Inflammatory macrophage (primary cell): ENCODE data around the gene RAPGEF5.

Experiments
- DNase-seq, 2 donors: peaks; one replicate each; pipeline ENCODE4 v3.0.0-alpha.2; 2020 to 2022

The RAPGEF5 gene

GRCh38 chr7:22346383-22347107 lies 10.4 kb downstream of the RAPGEF5 start:
- DNase-seq: no peak

GRCh38 chr7:22344655-22345054 lies 12.3 kb downstream of the RAPGEF5 start:
- DNase-seq: no peak

GRCh38 chr7:22343612-22344011 lies 13.3 kb downstream of the RAPGEF5 start:
- DNase-seq: no peak

GRCh38 chr7:22343071-22343470 lies 13.9 kb downstream of the RAPGEF5 start:
- no peak for DNase-seq

GRCh38 chr7:22339725-22340390 lies 17.1 kb downstream of the RAPGEF5 start:
- no peak for DNase-seq

GRCh38 chr7:22338877-22339276 lies 18.1 kb downstream of the RAPGEF5 start:
- DNase-seq: no peak

GRCh38 chr7:22338411-22338810 lies 18.5 kb downstream of the RAPGEF5 start:
- no peak for DNase-seq

- no peak for DNase-seq
These were observed 23.2 kb downstream of the RAPGEF5 start for GRCh38 chr7:22333680-22334141.

GRCh38 chr7:22332461-22332870 lies 24.5 kb downstream of the RAPGEF5 start:
- no peak for DNase-seq

- DNase-seq: no peak
These were observed 25.2 kb downstream of the RAPGEF5 start for GRCh38 chr7:22331704-22332103.

GRCh38 chr7:22330903-22331302 lies 26.1 kb downstream of the RAPGEF5 start:
- DNase-seq: no peak

- DNase-seq: no peak
These were observed 27.0 kb downstream of the RAPGEF5 start for GRCh38 chr7:22329816-22330524.

GRCh38 chr7:22326181-22326580 lies 30.8 kb downstream of the RAPGEF5 start:
- DNase-seq: no peak

- no peak for DNase-seq
These were observed 31.3 kb downstream of the RAPGEF5 start for GRCh38 chr7:22325671-22326070.

- DNase-seq: no peak
These were observed 33.2 kb downstream of the RAPGEF5 start for GRCh38 chr7:22323714-22324113.

- DNase-seq: no peak
These were observed 36.5 kb downstream of the RAPGEF5 start for GRCh38 chr7:22320416-22320815.

- no peak for DNase-seq
These were observed 37.2 kb downstream of the RAPGEF5 start for GRCh38 chr7:22319424-22320403.

- no peak for DNase-seq
These were observed 38.6 kb downstream of the RAPGEF5 start for GRCh38 chr7:22318376-22318775.

- DNase-seq: no peak
These were observed 39.3 kb downstream of the RAPGEF5 start for GRCh38 chr7:22317632-22318031.

- no peak for DNase-seq
These were observed 40.0 kb downstream of the RAPGEF5 start for GRCh38 chr7:22316914-22317313.

- no peak for DNase-seq
These were observed 49.1 kb downstream of the RAPGEF5 start for GRCh38 chr7:22307816-22308215.

GRCh38 chr7:22305706-22306105 lies 51.2 kb downstream of the RAPGEF5 start:
- no peak for DNase-seq
